ENCODE data around the gene NOXA1. TPM values are rescaled to one million over a fixed set of nuclear protein-coding genes. Genes with fewer than 3 reads are reported as not detected.

Gene NOXA1
- total and polyA plus RNA-seq, 2 of the 8 experiments (the other 6 are each of a cell fraction or from before 2014, with no cell fraction given): 0.34 to 0.91 TPM

- TF ChIP-seq BACH1 (IDR thresholded peaks at IDR 0.05; ENCODE audit: low read length): no peak
- TF ChIP-seq BCL11A (IDR thresholded peaks at IDR 0.05; ENCODE audit: low read depth in 2 of 2, low read length in 2 of 2): no peak
Measured at GRCh38 chr9:137391411-137391754, 31.8 kb upstream of the NOXA1 start (continued).
